ENCODE results near the gene MBD5.
"Not testable (repeated sequence)": the region's sequence is repeated elsewhere in the genome, so short reads cannot be mapped to it uniquely, and the experiment has no call there.

Gene MBD5

GRCh38 chr2:148528356-148529064 lies 507.6 kb downstream of the MBD5 start:
- no peak for DNase-seq

- DNase-seq = no peak
Observed at GRCh38 chr2:148529745-148530144, 508.9 kb downstream of the MBD5 start.

DNA sequence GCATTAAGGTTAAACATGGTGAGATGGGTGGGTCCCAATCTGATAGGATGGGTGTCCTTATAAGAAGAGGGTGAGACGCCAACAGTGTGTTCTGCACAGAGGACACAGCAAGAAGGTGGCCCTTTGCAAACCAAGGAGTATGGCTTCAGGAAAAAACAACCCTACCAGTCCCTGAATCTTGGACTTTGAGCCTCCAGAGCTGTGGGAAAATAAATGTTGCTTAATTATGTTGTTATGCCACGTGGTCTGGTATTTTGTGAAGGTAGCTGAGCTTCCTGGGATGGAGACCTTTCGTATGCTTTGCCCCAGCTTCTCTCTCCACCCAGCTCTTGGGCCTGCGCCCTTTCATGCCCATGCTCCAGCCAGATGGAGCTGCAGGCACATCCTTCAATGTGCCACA lies 509.5 kb downstream of the MBD5 start:
- DNase-seq = no peak

DNA sequence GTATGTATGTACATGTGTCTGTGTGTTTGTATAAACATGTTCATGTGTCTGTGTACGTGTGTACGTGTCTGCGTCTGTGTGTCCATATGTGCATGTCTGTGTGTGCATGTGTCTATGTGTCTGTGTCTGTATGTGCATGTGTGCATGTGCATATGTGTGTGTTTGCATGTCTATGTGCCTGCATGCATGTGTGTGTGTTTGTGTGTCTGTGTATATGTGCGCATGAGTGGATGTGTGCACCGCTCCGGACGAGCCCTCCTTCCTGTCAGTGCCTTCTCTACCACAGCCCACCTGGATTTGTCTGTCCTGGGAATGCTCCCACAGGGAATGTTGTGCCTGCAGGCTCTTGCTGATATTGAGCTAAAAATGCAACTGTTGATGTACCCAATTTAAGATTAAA lies 510.3 kb downstream of the MBD5 start:
- DNase-seq = no peak

GRCh38 chr2:148531669-148532428 lies 511.0 kb downstream of the MBD5 start:
- no peak for DNase-seq

DNA sequence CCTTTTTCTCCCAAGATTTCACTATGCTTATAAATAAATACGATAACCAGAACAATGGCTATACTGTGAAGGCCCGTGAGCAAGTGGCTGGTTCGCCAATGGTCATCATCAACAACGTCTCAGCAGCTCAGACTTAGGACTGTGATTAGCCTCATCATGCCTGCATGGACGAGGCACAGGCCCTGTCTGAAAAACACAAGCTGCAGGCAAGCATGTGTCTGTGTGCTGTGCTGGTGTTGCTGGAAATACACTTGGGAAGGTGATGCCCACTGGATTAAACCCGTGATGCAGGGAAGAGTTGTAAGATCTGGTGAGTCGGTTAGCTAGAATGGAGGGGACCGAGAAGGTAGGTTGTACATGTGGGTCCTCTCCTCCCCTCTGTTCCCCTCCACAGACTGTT lies 512.1 kb downstream of the MBD5 start:
- no peak for DNase-seq

DNA sequence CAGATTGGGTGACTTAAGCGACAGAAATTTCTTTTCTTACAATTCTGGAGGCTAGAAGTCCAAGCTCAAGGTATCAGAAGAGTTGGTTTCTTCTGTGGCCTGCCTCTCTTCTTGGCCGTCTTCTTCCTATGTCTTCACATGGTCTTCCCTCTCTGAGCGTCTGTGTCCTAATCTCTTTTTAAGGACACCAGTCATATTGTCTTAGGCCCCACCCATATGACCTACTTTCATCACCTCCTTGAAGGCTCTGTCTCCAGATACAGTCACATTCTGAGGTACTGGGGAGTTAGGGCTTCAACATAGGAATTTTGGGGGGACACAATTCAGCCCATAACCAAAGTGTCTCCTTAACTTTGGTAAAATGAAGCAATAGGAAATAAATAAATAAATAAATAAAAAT lies 512.8 kb downstream of the MBD5 start:
- DNase-seq = no peak

DNA sequence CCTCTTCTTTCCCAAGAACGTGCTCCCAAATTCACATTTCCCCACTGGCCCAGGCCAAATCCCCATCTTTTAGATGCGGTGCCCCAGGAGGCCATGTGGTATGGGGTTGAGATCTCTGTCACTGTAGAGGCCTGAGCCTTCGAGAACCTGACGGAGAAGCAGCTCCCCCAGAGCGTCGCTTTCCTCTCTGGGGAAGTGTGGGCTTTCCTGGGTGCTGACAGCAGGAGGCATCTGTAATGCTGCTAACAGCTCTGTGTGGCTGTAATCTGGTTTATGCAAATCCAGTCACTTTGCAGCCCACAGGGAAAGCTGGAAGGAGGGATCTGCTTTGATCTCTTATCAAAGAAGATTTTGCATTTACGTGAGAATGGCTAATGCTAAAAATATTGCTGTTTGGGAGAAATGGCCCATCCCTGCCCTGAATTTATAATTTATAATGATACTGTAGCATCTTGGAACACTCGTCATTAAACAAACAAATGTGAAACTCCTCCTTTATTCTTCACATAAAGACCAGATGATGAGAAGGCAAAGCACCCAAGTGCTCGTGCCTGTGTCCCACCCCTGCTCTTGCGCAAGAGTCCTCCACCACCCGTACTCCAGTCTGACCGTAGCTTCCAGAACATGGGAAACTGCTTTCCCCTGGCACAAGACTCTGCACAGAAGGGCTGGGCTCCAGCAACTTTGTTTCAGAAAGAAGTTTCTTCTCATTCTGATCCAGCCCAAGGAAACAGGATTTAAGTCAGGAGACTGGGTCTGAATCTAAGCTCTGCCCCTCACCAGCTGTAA lies 513.7 kb downstream of the MBD5 start:
- no peak for DNase-seq

DNA sequence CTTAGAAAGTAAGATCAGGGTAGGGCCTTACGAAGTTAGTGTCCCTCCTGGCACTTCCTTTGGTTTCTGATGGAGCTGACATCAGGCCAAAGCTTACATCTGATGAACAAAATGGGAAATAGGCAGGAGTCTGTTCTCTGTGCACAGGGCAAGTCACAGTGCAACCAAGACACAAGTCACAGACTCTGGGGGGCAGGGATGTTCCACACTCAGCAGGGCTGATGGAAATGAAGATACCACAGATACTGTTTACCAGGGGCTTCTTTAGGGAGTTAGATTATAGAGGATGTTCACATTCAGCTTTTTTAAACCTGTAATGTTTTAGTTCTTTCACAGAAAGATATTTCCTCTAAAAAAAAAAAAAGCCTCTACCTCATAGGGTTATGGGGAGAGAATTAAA lies 517.5 kb downstream of the MBD5 start:
- DNase-seq = no peak

DNA sequence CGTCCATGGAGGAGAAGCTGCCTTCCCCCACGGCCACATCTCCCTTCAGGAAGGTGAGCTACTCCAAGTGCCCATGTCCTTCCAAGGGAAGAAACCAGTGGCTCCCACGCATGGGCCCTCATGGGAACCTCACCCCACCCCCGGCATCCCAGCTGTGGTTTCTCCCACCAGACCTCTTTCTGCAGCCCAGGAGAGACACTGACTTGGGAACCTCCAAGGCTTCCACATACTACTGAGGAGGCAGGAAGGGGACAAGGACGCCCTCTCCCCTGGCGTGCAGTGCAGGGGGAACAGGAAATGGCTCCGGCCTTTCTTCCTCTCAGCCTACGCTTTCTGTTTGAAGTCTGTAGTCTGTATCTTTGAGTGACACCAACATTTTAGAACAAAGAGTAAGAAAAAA lies 519.1 kb downstream of the MBD5 start:
- no peak for DNase-seq

- no peak for DNase-seq
Observed at GRCh38 chr2:148541792-148542191, 520.9 kb downstream of the MBD5 start.

GRCh38 chr2:148542614-148543013 lies 521.7 kb downstream of the MBD5 start:
- no peak for DNase-seq

- DNase-seq = not testable (repeated sequence)
Observed at GRCh38 chr2:148543088-148543540, 522.2 kb downstream of the MBD5 start.

- no peak for DNase-seq
Observed at GRCh38 chr2:148545390-148546256, 524.7 kb downstream of the MBD5 start.

- no peak for DNase-seq
Observed at GRCh38 chr2:148546270-148546669, 525.4 kb downstream of the MBD5 start.

DNA sequence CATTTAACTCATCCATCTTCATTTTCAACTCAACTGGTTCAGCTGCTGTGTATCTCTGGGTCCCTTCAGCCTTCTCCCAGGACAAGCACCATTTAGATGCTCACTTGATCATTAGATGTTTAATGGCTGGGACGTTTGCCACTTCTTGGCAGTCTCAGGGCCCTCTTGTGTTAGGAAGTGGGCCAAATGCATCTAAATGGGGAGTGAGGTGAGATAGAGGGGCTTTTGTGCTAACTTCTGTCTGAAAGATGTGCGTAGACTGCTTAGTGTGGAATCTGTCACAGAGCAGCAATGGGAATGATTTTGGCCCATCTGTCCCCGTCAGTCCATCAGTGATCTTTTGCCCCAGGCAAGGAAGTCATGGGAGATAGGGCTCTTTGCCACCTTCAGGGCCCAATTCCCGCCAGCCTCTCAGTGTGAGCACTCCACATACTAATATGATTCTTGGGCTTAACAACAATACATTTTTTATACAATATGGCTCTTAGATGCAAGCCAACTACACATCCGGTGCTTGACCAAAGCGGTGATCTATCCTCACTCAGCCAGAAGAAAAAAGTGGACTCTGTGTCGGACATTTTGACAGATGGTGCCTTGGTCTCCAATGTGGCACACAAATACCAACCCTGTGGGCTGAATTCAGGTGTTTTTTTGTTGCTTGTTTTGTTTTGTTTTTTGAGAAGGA lies 528.0 kb downstream of the MBD5 start:
- DNase-seq = no peak

DNA sequence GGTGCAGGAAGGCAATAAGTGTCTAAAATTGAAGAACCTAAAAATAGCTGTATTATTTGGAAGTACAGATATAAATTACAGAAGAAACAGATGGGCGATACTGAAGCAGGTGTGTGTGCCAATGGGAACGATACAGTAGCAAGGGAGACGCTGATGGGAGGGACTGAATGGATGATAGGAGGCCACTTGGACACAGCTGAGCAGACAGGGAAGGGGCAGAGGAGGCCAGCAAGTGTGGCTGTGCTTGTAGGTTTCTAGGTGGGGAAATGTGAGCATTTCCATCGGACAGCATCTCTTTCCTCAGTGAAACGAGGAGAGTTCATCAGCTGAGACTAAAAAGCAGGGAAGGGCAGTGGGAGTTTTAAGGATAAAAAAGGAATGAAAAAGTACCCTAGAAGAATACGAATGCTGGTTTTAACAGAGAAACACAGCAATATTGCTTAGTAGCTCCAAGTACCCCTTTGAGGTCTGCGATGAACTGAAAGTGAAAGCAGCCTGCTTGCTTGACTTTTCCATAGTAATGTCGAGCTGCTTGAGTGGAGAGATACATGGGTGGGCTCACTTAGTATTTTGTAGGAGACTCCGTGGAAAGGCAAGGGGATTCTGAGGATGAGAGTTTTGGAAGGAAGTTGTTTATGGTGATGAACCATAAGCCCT lies 531.9 kb downstream of the MBD5 start:
- no peak for DNase-seq

GRCh38 chr2:148553332-148553887 lies 532.5 kb downstream of the MBD5 start:
- DNase-seq = no peak

- DNase-seq = peak; percentile 49
Observed at GRCh38 chr2:148554459-148555247, 533.8 kb downstream of the MBD5 start.

- DNase-seq = no peak
Observed at GRCh38 chr2:148555622-148556294, 534.9 kb downstream of the MBD5 start.
